GM19043 (cell line): ENCODE results near the gene COPS6.

Experiments used
- ATAC-seq: cut with Tn5 transposase; IDR thresholded peaks from one replicate; pipeline ENCODE4 v1.9.1; 2021; ENCODE audit warnings: low read depth; ENCODE audit not compliant: unreplicated experiment

COPS6 gene

GRCh38 chr7:100079024-100079560 lies 9.7 kb upstream of the COPS6 start:
- ATAC-seq = no peak

- ATAC-seq = peak; percentile 3
Observed at GRCh38 chr7:100080907-100081534, 7.7 kb upstream of the COPS6 start.

- ATAC-seq = peak; percentile 71
Observed at GRCh38 chr7:100081535-100082102, 7.2 kb upstream of the COPS6 start, which contains the start of gene ZNF3. Gene ZNF3 (minus strand): TSS chr7:100081723. CDS start chr7:100077357, 4,366 bp downstream.

- no peak for ATAC-seq
Observed at GRCh38 chr7:100082978-100083377, 5.8 kb upstream of the COPS6 start.

GRCh38 chr7:100085515-100085914 lies 3.3 kb upstream of the COPS6 start:
- no peak for ATAC-seq

- ATAC-seq = no peak
Observed at GRCh38 chr7:100087055-100087750, 1.6 kb upstream of the COPS6 start.

- no peak for ATAC-seq
Observed at GRCh38 chr7:100088095-100088620, 611 bp upstream of the COPS6 start.

- no peak for ATAC-seq
Observed at GRCh38 chr7:100089458-100090196, 858 bp downstream of the COPS6 start.

GRCh38 chr7:100090527-100091410 lies 2.0 kb downstream of the COPS6 start:
- no peak for ATAC-seq

GRCh38 chr7:100091411-100092181 lies 2.8 kb downstream of the COPS6 start:
- ATAC-seq = no peak

- no peak for ATAC-seq
Observed at GRCh38 chr7:100093054-100093453, 4.3 kb downstream of the COPS6 start.

- no peak for ATAC-seq
Observed at GRCh38 chr7:100093498-100093897, 4.7 kb downstream of the COPS6 start.

GRCh38 chr7:100093925-100094486 lies 5.2 kb downstream of the COPS6 start:
- ATAC-seq = no peak

- no peak for ATAC-seq
Observed at GRCh38 chr7:100095289-100095688, 6.5 kb downstream of the COPS6 start.

- ATAC-seq = no peak
Observed at GRCh38 chr7:100095704-100096103, 6.9 kb downstream of the COPS6 start.

GRCh38 chr7:100098913-100099312 lies 10.1 kb downstream of the COPS6 start:
- ATAC-seq = no peak

- ATAC-seq = no peak
Observed at GRCh38 chr7:100099452-100099851, 10.7 kb downstream of the COPS6 start.

- ATAC-seq = peak; percentile 63
Observed at GRCh38 chr7:100100420-100101015, 11.7 kb downstream of the COPS6 start.
